PFSK-1 (cell line): Measurements from ENCODE around the gene HMGCR.

ENCODE experiments used
- POLR2AphosphoS5 ChIP-seq: IDR thresholded peaks from 2 replicates; pipeline ENCODE4 v1.6.1; 2012; ENCODE audit warnings: low read depth, mild to moderate bottlenecking, control low read depth, low read length, moderate library complexity
- TAF1 ChIP-seq: IDR thresholded peaks from 2 replicates; pipeline ENCODE4 v1.6.1; 2012; ENCODE audit warnings: low read length, control low read depth, borderline replicate concordance; ENCODE audit not compliant: insufficient read depth

DNA sequence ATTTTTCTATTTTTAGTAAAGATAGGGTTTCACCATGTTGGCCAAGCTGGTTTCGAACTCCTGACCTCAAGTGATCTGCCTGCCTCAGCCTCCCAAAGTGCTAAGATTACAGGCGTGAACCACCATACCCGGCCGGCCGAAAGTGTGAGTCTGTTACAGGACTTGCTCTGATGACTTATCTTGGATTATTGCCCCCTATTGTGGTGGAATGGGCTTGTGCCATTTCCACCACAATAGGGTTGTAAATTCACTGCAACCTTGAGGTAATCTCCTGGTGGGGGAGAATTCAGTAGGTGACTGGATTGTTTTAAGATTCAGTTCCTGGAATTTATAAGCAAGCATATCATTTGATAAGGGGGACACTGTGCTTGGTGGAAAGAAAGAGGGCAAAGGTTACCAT, 15.0 kb upstream of the HMGCR start:
- TF ChIP-seq POLR2AphosphoS5 (no peak), TAF1 (no peak)
